ENCODE results near the gene PDE2A. TPM values are rescaled to one million over a fixed set of nuclear protein-coding genes. Genes with fewer than 3 reads are reported as not detected.

The PDE2A gene
- total RNA-seq, 4 donors from 2014 or later, result 26.1 to 34.1 (median 30.6) TPM

- peak in 1 of 2 donors; percentile 26 for DNase-seq (ENCODE audit: low spot score in 2 of 2)
- TF ChIP-seq CTCF (IDR thresholded peaks at IDR 0.05) (no peak), POLR2A (IDR thresholded peaks at IDR 0.05) (no peak)
- 39 to 49% methylated on average over 10 to 11 of the region's 11 CpGs for WGBS, 2 donors
- no peak overlapping the region for H3K4me3 ChIP-seq (ENCODE audit: low read depth, poor library complexity, severe bottlenecking)
- intact Hi-C loops (cut with DNase I; ENCODE audit: low total_unique reads), result no loop called here
Measured at GRCh38 chr11:72617080-72617762, 57.0 kb downstream of the PDE2A start.

GRCh38 chr11:72616655-72617054 is 57.6 kb downstream of the PDE2A start:
- TF ChIP-seq CTCF (IDR thresholded peaks at IDR 0.05), result no peak
- no peak for TF ChIP-seq POLR2A (IDR thresholded peaks at IDR 0.05)
- no peak overlapping the region for H3K4me3 ChIP-seq (ENCODE audit: low read depth, poor library complexity, severe bottlenecking)
- 81 to 91% methylated on average over 3 to 4 of the region's 4 CpGs for WGBS, 2 donors
- DNase-seq (ENCODE audit: low spot score in 2 of 2), result no peak
- intact Hi-C loops (cut with DNase I; ENCODE audit: low total_unique reads), result no loop called here

- DNase-seq (ENCODE audit: low spot score in 2 of 2), result no peak
- intact Hi-C loops (cut with DNase I; ENCODE audit: low total_unique reads), result no loop called here
- TF ChIP-seq POLR2A (IDR thresholded peaks at IDR 0.05) (no peak), CTCF (IDR thresholded peaks at IDR 0.05) (no peak)
- WGBS, 2 donors, result 52 to 71% methylated on average over 3 of the region's 3 CpGs
- H3K4me3 ChIP-seq (ENCODE audit: low read depth, poor library complexity, severe bottlenecking), result no peak overlapping the region
Measured at GRCh38 chr11:72615329-72615728, 58.9 kb downstream of the PDE2A start.

- 0 to 14% methylated on average over 5 to 6 of the region's 6 CpGs for WGBS, 2 donors
- H3K4me3 ChIP-seq (ENCODE audit: low read depth, poor library complexity, severe bottlenecking), result no peak overlapping the region
- intact Hi-C loops (cut with DNase I; ENCODE audit: low total_unique reads), result no loop called here
- no peak for DNase-seq (ENCODE audit: low spot score in 2 of 2)
- no peak for TF ChIP-seq POLR2A (IDR thresholded peaks at IDR 0.05)
- no peak for TF ChIP-seq CTCF (IDR thresholded peaks at IDR 0.05)
Measured at GRCh38 chr11:72614381-72614780, 59.8 kb downstream of the PDE2A start.

- WGBS, 2 donors, result 40 to 56% methylated on average over 7 of the region's 7 CpGs
- TF ChIP-seq CTCF (IDR thresholded peaks at IDR 0.05) (no peak), POLR2A (IDR thresholded peaks at IDR 0.05) (no peak)
- intact Hi-C loops (cut with DNase I; ENCODE audit: low total_unique reads), result no loop called here
- no peak overlapping the region for H3K4me3 ChIP-seq (ENCODE audit: low read depth, poor library complexity, severe bottlenecking)
- peak in 1 of 2 donors; percentile 30 for DNase-seq (ENCODE audit: low spot score in 2 of 2)
Measured at GRCh38 chr11:72613977-72614376, 60.2 kb downstream of the PDE2A start.

GRCh38 chr11:72613450-72613849 is 60.8 kb downstream of the PDE2A start:
- WGBS, 2 donors, result 84 to 85% methylated on average over 10 of the region's 10 CpGs
- intact Hi-C loops (cut with DNase I; ENCODE audit: low total_unique reads), result no loop called here
- DNase-seq (ENCODE audit: low spot score in 2 of 2), result no peak

More at GRCh38 chr11:72613450-72613849, 60.8 kb downstream of the PDE2A start:
- TF ChIP-seq POLR2A (IDR thresholded peaks at IDR 0.05), result no peak
- no peak for TF ChIP-seq CTCF (IDR thresholded peaks at IDR 0.05)
- no peak overlapping the region for H3K4me3 ChIP-seq (ENCODE audit: low read depth, poor library complexity, severe bottlenecking)

Data from lower leg skin (tissue), 4 donors.